HCT116 (cell line): Measurements from ENCODE around the gene UBASH3B. TPM values are rescaled to one million over a fixed set of nuclear protein-coding genes. Genes with fewer than 3 reads are reported as not detected.

Source experiments
- ATAC-seq: fragments of 200-7000 bp; cut with Tn5 transposase; 2 replicates; pipeline ENCODE4 v1.9.1; 2020; ENCODE audit warnings: mild to moderate bottlenecking, moderate library complexity
- BruUV-seq: library from RNA; stranded (reverse); fragments of 400-500 nt; replicated peaks from 2 replicates; lab custom pipeline; 2021; lab: Mats Ljungman, UMichigan
- CTCF ChIA-PET: fragments of 300-600 bp; sonication (Branson Sonifier 250); formaldehyde crosslinking; loops from one replicate; lab custom pipeline; 2021; ENCODE audit warnings: antibody characterized with exemption; lab: Charles Lee
- POLR2A ChIA-PET: fragments of 300-600, 350-600 bp; sonication (Branson Sonifier 250); formaldehyde crosslinking; loops from one replicate; lab custom pipeline; 2021; ENCODE audit warnings: antibody characterized with exemption; lab: Charles Lee
- RAD21 ChIA-PET, 2 experiments: fragments of 300-600 bp; sonication (Branson Sonifier 250); formaldehyde crosslinking; loops; one replicate each; lab custom pipeline; 2023; ENCODE audit warnings: low total read pairs in 2 of 2; ENCODE audit not compliant: uncharacterized antibody in 2 of 2, unreplicated experiment in 2 of 2, low non-redundant PET in 1 of 2; lab: Charles Lee
- DNase-seq: peaks from one replicate; pipeline ENCODE4 v3.0.0-alpha.2; 2010; ENCODE audit warnings: low read depth, low spot score
- H2AFZ ChIP-seq: fragments of 200-600 bp; shearing (Covaris generic), sonication (generic); 2 replicates; pipeline ENCODE4 v1.6.1; 2017; ENCODE audit warnings: low read depth, mixed run types, mixed read lengths, antibody characterized with exemption, low read length; ENCODE audit not compliant: poor library complexity, severe bottlenecking
- H3K27ac ChIP-seq: 2 replicates; pipeline ENCODE4 v1.5.1; 2012; ENCODE audit warnings: low read depth, low read length
- H3K27me3 ChIP-seq: fragments of 200-600 bp; sonication (generic); 2 replicates; pipeline ENCODE4 v1.6.1; 2016; ENCODE audit warnings: mixed run types, low read length, mixed read lengths; ENCODE audit not compliant: insufficient read depth
- H3K36me3 ChIP-seq, 2 experiments: fragments of 200-500 bp in 1 of 2; fragments of 200-600 bp in 1 of 2; sonication (Bioruptor generic) in 1 of 2; sonication (generic) in 1 of 2; 2 replicates each; pipeline versions ENCODE4 v1.5.1 to v1.6.1; 2014 to 2016; ENCODE audit warnings: low read length in 2 of 2, inconsistent platforms in 1 of 2, mixed read lengths in 1 of 2, mixed run types in 1 of 2; ENCODE audit not compliant: insufficient read depth in 2 of 2, control insufficient read depth in 1 of 2
- H3K4me1 ChIP-seq, 2 experiments: fragments of 200-600 bp in 1 of 2; sonication (generic) in 1 of 2; 2 replicates each; pipeline versions ENCODE4 v1.5.1 to v1.6.1; 2012 to 2017; ENCODE audit warnings: low read length in 2 of 2, inconsistent platforms in 1 of 2, mild to moderate bottlenecking in 1 of 2, mixed read lengths in 1 of 2, mixed run types in 1 of 2, moderate library complexity in 1 of 2; ENCODE audit not compliant: insufficient read depth in 2 of 2, control insufficient read depth in 1 of 2
- H3K4me2 ChIP-seq: fragments of 200-600 bp; sonication (generic); 2 replicates; pipeline ENCODE4 v1.6.1; 2017; ENCODE audit warnings: mixed run types, low read length, mixed read lengths
- H3K4me3 ChIP-seq, 2 experiments: fragments of 200-600 bp in 1 of 2; sonication (generic) in 1 of 2; replicated peaks in 1 of 2; 2 replicates each; pipeline ENCODE4 v1.5.1; 2011 to 2016; ENCODE audit warnings: low read length in 2 of 2, control low read depth in 1 of 2, low read depth in 1 of 2, mild to moderate bottlenecking in 1 of 2, mixed read lengths in 1 of 2, mixed run types in 1 of 2
- H3K79me2 ChIP-seq: fragments of 200-600 bp; sonication (generic); 2 replicates; pipeline ENCODE4 v1.6.1; 2017; ENCODE audit warnings: mild to moderate bottlenecking, mixed run types, low read length, moderate library complexity, mixed read lengths; ENCODE audit not compliant: insufficient read depth
- H3K9ac ChIP-seq: fragments of 200-600 bp; sonication (generic); 2 replicates; pipeline ENCODE4 v1.6.1; 2016; ENCODE audit warnings: low read length, mixed read lengths
- H3K9me2 ChIP-seq: fragments of 200-600 bp; sonication (generic), shearing (Covaris generic); 2 replicates; pipeline ENCODE4 v1.6.1; 2017; ENCODE audit warnings: mixed run types, mild to moderate bottlenecking, moderate library complexity; ENCODE audit not compliant: insufficient read depth
- H3K9me3 ChIP-seq, 2 experiments: fragments of 200-500 bp in 1 of 2; fragments of 200-600 bp in 1 of 2; sonication (Bioruptor generic) in 1 of 2; sonication (generic) in 1 of 2; 2 replicates each; pipeline ENCODE4 v1.6.1; 2014 to 2017; ENCODE audit warnings: low read length in 2 of 2, mixed read lengths in 2 of 2, inconsistent platforms in 1 of 2, low read depth in 1 of 2, mild to moderate bottlenecking in 1 of 2, mixed run types in 1 of 2, moderate library complexity in 1 of 2; ENCODE audit not compliant: control insufficient read depth in 1 of 2, insufficient read depth in 1 of 2
- H4K20me1 ChIP-seq: fragments of 200-600 bp; sonication (generic), shearing (Covaris generic); 2 replicates; pipeline ENCODE4 v1.6.1; 2017; ENCODE audit warnings: mixed run types, mild to moderate bottlenecking, moderate library complexity; ENCODE audit not compliant: insufficient read depth
- CEBPB ChIP-seq: IDR thresholded peaks from 2 replicates; pipeline ENCODE4 v1.6.1; 2012; ENCODE audit warnings: low read depth
- ELF1 ChIP-seq: IDR thresholded peaks from 2 replicates; pipeline ENCODE4 v1.6.1; 2012; ENCODE audit warnings: low read depth, borderline replicate concordance
- EZH2 ChIP-seq: fragments of 200-600 bp; sonication (generic); IDR thresholded peaks from 2 replicates; pipeline ENCODE4 v1.6.1; 2017; ENCODE audit warnings: antibody characterized with exemption, mixed run types
- FOSL1 ChIP-seq: IDR thresholded peaks from 2 replicates; pipeline ENCODE4 v1.6.1; 2012; ENCODE audit warnings: low read depth
- POLR2A ChIP-seq: IDR thresholded peaks from 2 replicates; pipeline ENCODE4 v1.7.0; 2011; ENCODE audit warnings: borderline replicate concordance; ENCODE audit not compliant: insufficient read depth, insufficient read length; ENCODE audit errors: extremely low read depth
- POLR2AphosphoS5 ChIP-seq: IDR thresholded peaks from 2 replicates; pipeline ENCODE4 v1.6.1; 2011; ENCODE audit warnings: mild to moderate bottlenecking, low read depth, low read length, moderate library complexity
- RAD21 ChIP-seq: IDR thresholded peaks from 2 replicates; pipeline ENCODE4 v1.6.1; 2012; ENCODE audit warnings: low read depth, mild to moderate bottlenecking
- SIN3A ChIP-seq: IDR thresholded peaks from 2 replicates; pipeline ENCODE4 v1.6.1; 2012; ENCODE audit warnings: low read depth
- SRF ChIP-seq: IDR thresholded peaks from 2 replicates; pipeline ENCODE4 v1.6.1; 2012; ENCODE audit warnings: low read depth
- TCF7L2 ChIP-seq: IDR thresholded peaks from 2 replicates; pipeline ENCODE4 v1.7.0; 2011; ENCODE audit warnings: borderline replicate concordance, inconsistent platforms; ENCODE audit not compliant: insufficient read depth, insufficient read length; ENCODE audit errors: extremely low read depth
- YY1 ChIP-seq: IDR thresholded peaks from 2 replicates; pipeline ENCODE4 v1.6.1; 2011; ENCODE audit warnings: low read length, low read depth, moderate library complexity, mild to moderate bottlenecking; ENCODE audit not compliant: insufficient replicate concordance; ENCODE audit errors: extremely low read depth
- ZFX ChIP-seq: fragments of 450-650 bp; IDR thresholded peaks from 2 replicates; pipeline ENCODE4 v1.6.1; 2017
- intact Hi-C: fragments of 100-400 bp; cut with micrococcal nuclease; formaldehyde crosslinking; loops from 2 replicates; pipeline ENCODE4 v1.10.0; 2022
- total RNA-seq: library from RNA; stranded (reverse); gene quantifications from one replicate; pipeline ENCODE4 v1.2.1, GENCODE V29; 2021; ENCODE audit not compliant: unreplicated experiment
- TF ChIP-seq, protein P1 (sequence below): IDR thresholded peaks from 2 replicates; pipeline ENCODE4 v1.6.1; 2012
- TF ChIP-seq, protein P2 (sequence below), 3 experiments: fragments of 200-600 bp in 1 of 3; sonication (generic) in 1 of 3; IDR thresholded peaks in 2 of 3; conservative IDR thresholded peaks in 1 of 3; 2 replicates each; pipeline ENCODE4 v1.5.1; 2012 to 2017; ENCODE audit warnings: low read depth in 2 of 3, low read length in 2 of 3, antibody characterized with exemption in 1 of 3, borderline replicate concordance in 1 of 3, control low read depth in 1 of 3, mild to moderate bottlenecking in 1 of 3, mixed read lengths in 1 of 3, mixed run types in 1 of 3, moderate library complexity in 1 of 3; ENCODE audit not compliant: insufficient read depth in 1 of 3

Gene UBASH3B
- total RNA-seq, 1 experiment from 2014 or later, result 40.3 TPM

DNA sequence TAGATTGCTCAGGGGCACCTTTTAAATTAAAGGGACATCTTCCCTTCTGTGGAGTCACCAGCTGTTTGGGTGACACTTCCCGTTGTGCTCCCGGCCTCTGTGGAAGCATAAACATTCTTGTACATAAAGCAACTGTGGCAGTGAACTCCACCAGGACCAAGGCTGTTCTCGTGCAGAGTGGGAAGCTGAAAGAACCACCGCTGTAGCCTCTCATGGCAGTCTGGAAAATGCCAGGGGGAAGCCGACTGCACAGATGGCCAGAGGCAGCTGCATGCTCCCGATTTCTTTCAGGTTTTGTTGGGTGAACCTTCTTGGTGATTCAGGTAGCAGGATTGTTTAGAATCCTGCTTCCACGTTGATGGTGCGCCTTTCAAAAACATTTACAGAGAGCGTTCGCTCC is 10.3 kb downstream of the UBASH3B start:
- no peaks in the 10 kb centered on the region for H4K20me1 ChIP-seq
- no peak overlapping the region for H3K27ac ChIP-seq
- POLR2A ChIA-PET, result no interaction called here
- H3K4me1 ChIP-seq, result peaks cover 5 to 32% of the 10 kb centered on the region in 2 experiments
- BruUV-seq, result no TSS peak
- ATAC-seq (no peak), DNase-seq (no peak)
- H2AFZ ChIP-seq, result no peak overlapping the region
- H3K4me2 ChIP-seq, result no peak overlapping the region
- CTCF ChIA-PET, result no interaction called here
- peaks cover 56% of the 10 kb centered on the region for H3K79me2 ChIP-seq
- no peaks in the 10 kb centered on the region for H3K36me3 ChIP-seq
- no peaks in the 10 kb centered on the region; a peak in 1 of 4 replicates for H3K9me3 ChIP-seq
- no peak overlapping the region for H3K4me3 ChIP-seq
- intact Hi-C loops, result no loop called here
- no peak overlapping the region for H3K9ac ChIP-seq
- TF ChIP-seq FOSL1, result no peak
- no peak for TF ChIP-seq YY1
- no peak for TF ChIP-seq TCF7L2
- no peak for TF ChIP-seq RAD21
- TF ChIP-seq POLR2A, result no peak
- TF ChIP-seq, protein P1, sequence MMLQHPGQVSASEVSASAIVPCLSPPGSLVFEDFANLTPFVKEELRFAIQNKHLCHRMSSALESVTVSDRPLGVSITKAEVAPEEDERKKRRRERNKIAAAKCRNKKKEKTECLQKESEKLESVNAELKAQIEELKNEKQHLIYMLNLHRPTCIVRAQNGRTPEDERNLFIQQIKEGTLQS, result no peak
- no peak for TF ChIP-seq POLR2AphosphoS5
- TF ChIP-seq ELF1, result no peak
- no peak for TF ChIP-seq SIN3A
- no peaks in the 10 kb centered on the region for H3K27me3 ChIP-seq
- RAD21 ChIA-PET, result no interaction called here
- H3K9me2 ChIP-seq, result no peaks in the 10 kb centered on the region

DNA sequence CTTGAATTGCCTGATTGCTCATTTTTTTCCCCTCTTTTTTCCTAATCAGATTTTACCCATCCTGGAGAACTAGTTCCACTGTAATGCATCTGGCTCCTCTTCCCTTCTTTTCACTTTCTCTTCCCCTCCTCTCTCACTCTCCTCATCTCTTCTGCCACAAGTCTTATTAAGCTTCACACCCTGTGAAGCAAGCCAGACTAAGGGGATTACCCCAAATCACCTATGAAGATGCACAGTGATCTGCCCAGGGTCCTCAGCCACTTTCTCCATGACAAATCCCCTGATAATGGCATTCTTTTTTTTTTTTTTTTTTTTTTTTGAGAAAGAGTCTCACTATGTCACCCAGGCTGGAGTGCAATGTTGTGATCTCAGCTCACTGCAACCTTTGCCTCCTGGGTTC is 11.2 kb downstream of the UBASH3B start:
- Histone ChIP-seq H3K36me3 (no peaks in the 10 kb centered on the region), H3K4me2 (no peak overlapping the region), H3K27ac (no peak overlapping the region), H3K4me3 (no peak overlapping the region), H2AFZ (no peak overlapping the region), H4K20me1 (no peaks in the 10 kb centered on the region), H3K27me3 (no peaks in the 10 kb centered on the region), H3K79me2 (peaks cover 49% of the 10 kb centered on the region; the same call in 1 of the 2 replicates), H3K9me2 (no peaks in the 10 kb centered on the region), H3K4me1 (peaks cover 0 to 25% of the 10 kb centered on the region in 2 experiments; a peak in 2 of 4 replicates), H3K9me3 (no peaks in the 10 kb centered on the region; a peak in 1 of 4 replicates), H3K9ac (no peak overlapping the region)
- ChIA-PET POLR2A (no interaction called here), CTCF (no interaction called here), RAD21 (no interaction called here)
- DNase-seq (no peak), ATAC-seq (no peak)
- no TSS peak for BruUV-seq
- intact Hi-C loops, result no loop called here
- TF ChIP-seq, protein P2, sequence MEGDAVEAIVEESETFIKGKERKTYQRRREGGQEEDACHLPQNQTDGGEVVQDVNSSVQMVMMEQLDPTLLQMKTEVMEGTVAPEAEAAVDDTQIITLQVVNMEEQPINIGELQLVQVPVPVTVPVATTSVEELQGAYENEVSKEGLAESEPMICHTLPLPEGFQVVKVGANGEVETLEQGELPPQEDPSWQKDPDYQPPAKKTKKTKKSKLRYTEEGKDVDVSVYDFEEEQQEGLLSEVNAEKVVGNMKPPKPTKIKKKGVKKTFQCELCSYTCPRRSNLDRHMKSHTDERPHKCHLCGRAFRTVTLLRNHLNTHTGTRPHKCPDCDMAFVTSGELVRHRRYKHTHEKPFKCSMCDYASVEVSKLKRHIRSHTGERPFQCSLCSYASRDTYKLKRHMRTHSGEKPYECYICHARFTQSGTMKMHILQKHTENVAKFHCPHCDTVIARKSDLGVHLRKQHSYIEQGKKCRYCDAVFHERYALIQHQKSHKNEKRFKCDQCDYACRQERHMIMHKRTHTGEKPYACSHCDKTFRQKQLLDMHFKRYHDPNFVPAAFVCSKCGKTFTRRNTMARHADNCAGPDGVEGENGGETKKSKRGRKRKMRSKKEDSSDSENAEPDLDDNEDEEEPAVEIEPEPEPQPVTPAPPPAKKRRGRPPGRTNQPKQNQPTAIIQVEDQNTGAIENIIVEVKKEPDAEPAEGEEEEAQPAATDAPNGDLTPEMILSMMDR (IDR thresholded peaks at IDR 0.05 in 2 of 3, conservative IDR thresholded peaks at IDR 0.05 in 1 of 3; ENCODE audit: borderline replicate concordance in 1 of 3, insufficient read depth in 1 of 3, low read depth in 2 of 3, low read length in 2 of 3), result no peak
- TF ChIP-seq POLR2AphosphoS5 (no peak), RAD21 (no peak), CEBPB (no peak), ELF1 (no peak), SRF (no peak), POLR2A (no peak), EZH2 (no peak), ZFX (no peak)
